K562 (cell line): ENCODE measurements around the gene HNRNPF. TPM values are rescaled to one million over a fixed set of nuclear protein-coding genes. Genes with fewer than 3 reads are reported as not detected.

ENCODE experiments used
- ATAC-seq: fragments of 200-7000 bp; cut with Tn5 transposase; 3 replicates; pipeline ENCODE4 v1.9.1; 2020; ENCODE audit warnings: moderate library complexity
- BruUV-seq: library from RNA; stranded (reverse); fragments of 400-500 nt; replicated peaks from 2 replicates; lab custom pipeline; 2021; lab: Mats Ljungman, UMichigan
- CTCF ChIA-PET: fragments of 300-600 bp; formaldehyde crosslinking; extraction: SDS; loops from one replicate; lab custom pipeline; 2021; ENCODE audit warnings: low intra/inter-chr PET ratio; lab: Yijun Ruan, JAX
- POLR2A ChIA-PET: fragments of 300-600, 350-650 bp; sonication (Branson Sonifier 250); formaldehyde crosslinking; extraction: SDS; loops from one replicate; lab custom pipeline; 2021; ENCODE audit warnings: antibody characterized with exemption, inconsistent platforms; lab: Yijun Ruan, JAX
- DNase-seq, 4 experiments: peaks; one replicate each; pipeline versions ENCODE4 v3.0.0 to v3.0.0-alpha.2; 2011 to 2018; ENCODE audit warnings: low spot score in 3 of 4, mixed read lengths in 3 of 4; ENCODE audit errors: extremely low read depth in 1 of 4
- FAIRE-seq: peaks from 2 replicates; lab custom pipeline; 2011; peaks lifted over from hg19 to GRCh38; lab: Jason Lieb, UNC
- H2AFZ ChIP-seq: 2 replicates; pipeline ENCODE4 v1.6.0; 2011; ENCODE audit warnings: low read depth, low read length, control low read depth, inconsistent platforms
- H3K27ac ChIP-seq: fragments of 200-600 bp; 3 replicates; pipeline ENCODE4 v1.8.0; 2011; ENCODE audit warnings: low read depth, mild to moderate bottlenecking, control low read depth, inconsistent platforms, low read length, moderate library complexity, mixed read lengths; ENCODE audit errors: extremely low read depth
- H3K27me3 ChIP-seq, 2 experiments: fragments of 300-600 bp in 1 of 2; 2 replicates in 1 of 2; 3 replicates in 1 of 2; pipeline versions ENCODE4 v1.6.0 to v1.8.0; 2011; ENCODE audit warnings: inconsistent platforms in 2 of 2, low read length in 2 of 2, mild to moderate bottlenecking in 1 of 2, mixed read lengths in 1 of 2, moderate library complexity in 1 of 2; ENCODE audit not compliant: control insufficient read depth in 2 of 2, insufficient read depth in 2 of 2
- H3K36me3 ChIP-seq: fragments of 300-600 bp; 3 replicates; pipeline ENCODE4 v1.8.0; 2011; ENCODE audit warnings: mild to moderate bottlenecking, low read length, inconsistent platforms; ENCODE audit not compliant: control insufficient read depth, insufficient read depth
- H3K4me1 ChIP-seq, 2 experiments: fragments of 200-600 bp in 1 of 2; replicated peaks in 1 of 2; 2 replicates in 1 of 2; 3 replicates in 1 of 2; pipeline versions ENCODE4 v1.5.1 to v1.8.0; 2011; ENCODE audit warnings: inconsistent platforms in 2 of 2, low read length in 2 of 2, mild to moderate bottlenecking in 1 of 2, mixed read lengths in 1 of 2, moderate library complexity in 1 of 2; ENCODE audit not compliant: control insufficient read depth in 2 of 2, insufficient read depth in 2 of 2
- H3K4me2 ChIP-seq: 2 replicates; pipeline ENCODE4 v1.6.1; 2011; ENCODE audit warnings: low read length, control low read depth, inconsistent platforms, mixed read lengths; ENCODE audit not compliant: insufficient read depth
- H3K4me3 ChIP-seq: fragments of 200-600 bp; sonication (generic), shearing (Covaris generic); 2 replicates; pipeline ENCODE4 v1.5.1; 2016; ENCODE audit warnings: control low read depth, inconsistent platforms
- H3K79me2 ChIP-seq: fragments of 200-600 bp; 3 replicates; pipeline ENCODE4 v1.8.0; 2011; ENCODE audit warnings: low read length, inconsistent platforms; ENCODE audit not compliant: control insufficient read depth, insufficient read depth
- H3K9ac ChIP-seq, 2 experiments: 2 replicates each; pipeline versions ENCODE4 v1.6.0 to v1.6.1; 2011; ENCODE audit warnings: low read depth in 2 of 2, low read length in 2 of 2, control low read depth in 1 of 2, inconsistent platforms in 1 of 2, mild to moderate bottlenecking in 1 of 2, mixed read lengths in 1 of 2; ENCODE audit not compliant: insufficient read depth in 1 of 2
- H3K9me1 ChIP-seq: one replicate; pipeline ENCODE4 v1.6.0; 2011; ENCODE audit warnings: inconsistent platforms, mild to moderate bottlenecking, low read length, moderate library complexity; ENCODE audit not compliant: control insufficient read depth, insufficient read depth
- H3K9me3 ChIP-seq: replicated peaks from 2 replicates; pipeline ENCODE4 v1.5.1; 2011; ENCODE audit warnings: low read depth, low read length, inconsistent platforms; ENCODE audit not compliant: control insufficient read depth, insufficient read depth
- H4K20me1 ChIP-seq: replicated peaks from 2 replicates; pipeline ENCODE4 v1.6.1; 2011; ENCODE audit warnings: low read length, inconsistent platforms, mixed read lengths; ENCODE audit not compliant: control insufficient read depth, insufficient read depth
- TRIM28 ChIP-seq: fragments of 450-650 bp; IDR thresholded peaks from 2 replicates; pipeline ENCODE4 v1.6.1; 2017
- ZBED1 ChIP-seq: IDR thresholded peaks from 2 replicates; pipeline ENCODE4 v1.6.1; 2014
- ZNF121 ChIP-seq: sonication (generic); formaldehyde crosslinking; conservative IDR thresholded peaks from 2 replicates; pipeline ENCODE4 v1.8.0; 2022; ENCODE audit warnings: missing genetic modification reagents
- ZNF224 ChIP-seq: sonication (generic); formaldehyde crosslinking; IDR thresholded peaks from 2 replicates; pipeline ENCODE4 v1.8.0; 2022; ENCODE audit warnings: mild to moderate bottlenecking, missing genetic modification reagents
- whole genome bisulfite sequencing: fragments of 100-300 bp; shearing (Covaris generic); methylation state at CpG from one replicate; pipeline ENCODE4 v1.1.6; 2016; ENCODE audit warnings: low coverage, mixed read lengths; ENCODE audit not compliant: insufficient coverage; ENCODE audit errors: missing lambda C conversion rate; 5-methylcytosine and 5-hydroxymethylcytosine counted together
- in situ Hi-C: fragments of 300-500 bp; cut with MboI; formaldehyde crosslinking; loops from 4 replicates; pipeline ENCODE4 v1.15.0; 2018; ENCODE audit warnings: inconsistent platforms, mixed read lengths
- intact Hi-C: fragments of 100-400 bp; cut with micrococcal nuclease; formaldehyde crosslinking; loops from 2 replicates; pipeline ENCODE4 v1.14.2; 2022
- polyA plus RNA-seq, 8 experiments: library from polyadenylated mRNA; depleted of rRNA in 4 of 8; stranded (reverse) in 5 of 8; unstranded in 3 of 8; fragments of >200 nt; fragmentation: Nextera tagmentation in 2 of 8; fragmentation: Illumina TruSeq in 1 of 8; extraction: Ambion mirVana in 2 of 8; extraction: Trizol in 1 of 8; gene quantifications; 2 replicates each; pipeline versions ENCODE4 v1.2.1 to v1.2.3, GENCODE V29; 2011 to 2014; ENCODE audit warnings: inconsistent platforms in 1 of 8, missing spikeins in 1 of 8
- total RNA-seq, 7 experiments: library from RNA; depleted of rRNA in 6 of 7; stranded (reverse); fragments of >200 nt in 6 of 7; fragmentation: Illumina TruSeq in 2 of 7; extraction: Trizol in 2 of 7; gene quantifications; 2 replicates each; pipeline versions ENCODE4 v1.2.1 to v1.2.3, GENCODE V29; 2011 to 2021; ENCODE audit warnings: low replicate concordance in 1 of 7
- TF ChIP-seq, protein P1 (sequence below): fragments of 250-450 bp; sonication (Bioruptor Pico); IDR thresholded peaks from 2 replicates; pipeline ENCODE4 v1.4.0; 2020
- TF ChIP-seq, protein P2 (sequence below): sonication (generic); formaldehyde crosslinking; IDR thresholded peaks from 2 replicates; pipeline ENCODE4 v1.8.1; 2023; ENCODE audit warnings: mild to moderate bottlenecking, missing genetic modification reagents

HNRNPF gene
- total and polyA plus RNA-seq, 9 of the 15 experiments (the other 6 are each of a cell fraction or from before 2014, with no cell fraction given), result 192 to 489 (median 416) TPM

DNA sequence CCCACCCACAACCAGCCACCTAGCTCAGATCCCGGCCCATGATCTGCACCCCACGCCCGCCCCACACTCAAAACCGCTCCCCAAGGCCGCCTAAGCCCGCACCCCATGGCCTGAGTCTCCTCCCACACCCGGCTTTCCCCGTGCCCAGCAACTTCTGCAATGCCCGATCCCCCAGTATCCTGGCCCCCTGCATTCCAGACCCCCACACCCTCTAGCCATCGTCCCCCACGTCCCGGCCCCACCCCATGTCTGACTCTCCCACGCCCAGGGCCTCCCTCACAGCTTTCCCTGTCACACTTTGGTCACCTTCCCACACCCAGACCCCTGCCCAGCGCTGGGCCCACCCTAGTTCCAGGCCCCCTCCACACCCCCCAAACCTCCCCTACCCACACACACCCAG, 57.7 kb downstream of the HNRNPF start (continued):
- TF ChIP-seq, protein P1, sequence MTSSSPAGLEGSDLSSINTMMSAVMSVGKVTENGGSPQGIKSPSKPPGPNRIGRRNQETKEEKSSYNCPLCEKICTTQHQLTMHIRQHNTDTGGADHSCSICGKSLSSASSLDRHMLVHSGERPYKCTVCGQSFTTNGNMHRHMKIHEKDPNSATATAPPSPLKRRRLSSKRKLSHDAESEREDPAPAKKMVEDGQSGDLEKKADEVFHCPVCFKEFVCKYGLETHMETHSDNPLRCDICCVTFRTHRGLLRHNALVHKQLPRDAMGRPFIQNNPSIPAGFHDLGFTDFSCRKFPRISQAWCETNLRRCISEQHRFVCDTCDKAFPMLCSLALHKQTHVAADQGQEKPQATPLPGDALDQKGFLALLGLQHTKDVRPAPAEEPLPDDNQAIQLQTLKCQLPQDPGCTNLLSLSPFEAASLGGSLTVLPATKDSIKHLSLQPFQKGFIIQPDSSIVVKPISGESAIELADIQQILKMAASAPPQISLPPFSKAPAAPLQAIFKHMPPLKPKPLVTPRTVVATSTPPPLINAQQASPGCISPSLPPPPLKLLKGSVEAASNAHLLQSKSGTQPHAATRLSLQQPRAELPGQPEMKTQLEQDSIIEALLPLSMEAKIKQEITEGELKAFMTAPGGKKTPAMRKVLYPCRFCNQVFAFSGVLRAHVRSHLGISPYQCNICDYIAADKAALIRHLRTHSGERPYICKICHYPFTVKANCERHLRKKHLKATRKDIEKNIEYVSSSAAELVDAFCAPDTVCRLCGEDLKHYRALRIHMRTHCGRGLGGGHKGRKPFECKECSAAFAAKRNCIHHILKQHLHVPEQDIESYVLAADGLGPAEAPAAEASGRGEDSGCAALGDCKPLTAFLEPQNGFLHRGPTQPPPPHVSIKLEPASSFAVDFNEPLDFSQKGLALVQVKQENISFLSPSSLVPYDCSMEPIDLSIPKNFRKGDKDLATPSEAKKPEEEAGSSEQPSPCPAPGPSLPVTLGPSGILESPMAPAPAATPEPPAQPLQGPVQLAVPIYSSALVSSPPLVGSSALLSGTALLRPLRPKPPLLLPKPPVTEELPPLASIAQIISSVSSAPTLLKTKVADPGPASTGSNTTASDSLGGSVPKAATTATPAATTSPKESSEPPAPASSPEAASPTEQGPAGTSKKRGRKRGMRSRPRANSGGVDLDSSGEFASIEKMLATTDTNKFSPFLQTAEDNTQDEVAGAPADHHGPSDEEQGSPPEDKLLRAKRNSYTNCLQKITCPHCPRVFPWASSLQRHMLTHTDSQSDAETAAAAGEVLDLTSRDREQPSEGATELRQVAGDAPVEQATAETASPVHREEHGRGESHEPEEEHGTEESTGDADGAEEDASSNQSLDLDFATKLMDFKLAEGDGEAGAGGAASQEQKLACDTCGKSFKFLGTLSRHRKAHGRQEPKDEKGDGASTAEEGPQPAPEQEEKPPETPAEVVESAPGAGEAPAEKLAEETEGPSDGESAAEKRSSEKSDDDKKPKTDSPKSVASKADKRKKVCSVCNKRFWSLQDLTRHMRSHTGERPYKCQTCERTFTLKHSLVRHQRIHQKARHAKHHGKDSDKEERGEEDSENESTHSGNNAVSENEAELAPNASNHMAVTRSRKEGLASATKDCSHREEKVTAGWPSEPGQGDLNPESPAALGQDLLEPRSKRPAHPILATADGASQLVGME (CRISPR knock-in tag), result no peak
- TF ChIP-seq ZNF224 (CRISPR knock-in tag) (no peak), ZBED1 (no peak)

GRCh38 chr10:43350686-43351085, 58.3 kb downstream of the HNRNPF start:
- no peak overlapping the region for H3K9ac ChIP-seq
- no peaks in the 10 kb centered on the region for H3K9me3 ChIP-seq
- H3K27ac ChIP-seq, result no peak overlapping the region
- DNase-seq (no peak), ATAC-seq (no peak), FAIRE-seq (no peak)
- no peaks in the 10 kb centered on the region for H3K9me1 ChIP-seq
- intact Hi-C loops, result no loop called here
- no peaks in the 10 kb centered on the region for H3K79me2 ChIP-seq
- no TSS peak for BruUV-seq
- ChIA-PET CTCF (no interaction called here), POLR2A (no interaction called here)
- in situ Hi-C loops, result no loop called here
- no peak overlapping the region for H3K4me3 ChIP-seq
- H3K36me3 ChIP-seq, result no peaks in the 10 kb centered on the region
- no peak for TF ChIP-seq TRIM28
- no peak for TF ChIP-seq ZNF121 (CRISPR knock-in tag)
- TF ChIP-seq, protein P2, sequence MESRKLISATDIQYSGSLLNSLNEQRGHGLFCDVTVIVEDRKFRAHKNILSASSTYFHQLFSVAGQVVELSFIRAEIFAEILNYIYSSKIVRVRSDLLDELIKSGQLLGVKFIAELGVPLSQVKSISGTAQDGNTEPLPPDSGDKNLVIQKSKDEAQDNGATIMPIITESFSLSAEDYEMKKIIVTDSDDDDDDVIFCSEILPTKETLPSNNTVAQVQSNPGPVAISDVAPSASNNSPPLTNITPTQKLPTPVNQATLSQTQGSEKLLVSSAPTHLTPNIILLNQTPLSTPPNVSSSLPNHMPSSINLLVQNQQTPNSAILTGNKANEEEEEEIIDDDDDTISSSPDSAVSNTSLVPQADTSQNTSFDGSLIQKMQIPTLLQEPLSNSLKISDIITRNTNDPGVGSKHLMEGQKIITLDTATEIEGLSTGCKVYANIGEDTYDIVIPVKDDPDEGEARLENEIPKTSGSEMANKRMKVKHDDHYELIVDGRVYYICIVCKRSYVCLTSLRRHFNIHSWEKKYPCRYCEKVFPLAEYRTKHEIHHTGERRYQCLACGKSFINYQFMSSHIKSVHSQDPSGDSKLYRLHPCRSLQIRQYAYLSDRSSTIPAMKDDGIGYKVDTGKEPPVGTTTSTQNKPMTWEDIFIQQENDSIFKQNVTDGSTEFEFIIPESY, result peak; percentile 35; the same call in 1 of the 2 replicates
- H3K27me3 ChIP-seq, result peaks cover 13 to 19% of the 10 kb centered on the region in 2 experiments; a peak in 4 of 5 replicates
- H4K20me1 ChIP-seq, result no peaks in the 10 kb centered on the region
- no peak overlapping the region for H2AFZ ChIP-seq
- H3K4me2 ChIP-seq, result no peak overlapping the region
- WGBS, result 39% methylated on average over 28 of the region's 34 CpGs
- peaks cover 6 to 16% of the 10 kb centered on the region in 2 experiments for H3K4me1 ChIP-seq
